HEK293T (cell line): ENCODE measurements around the gene LRRC72.

Source experiments
- ARNT ChIP-seq: fragments of 450-650 bp; IDR thresholded peaks from 2 replicates; pipeline ENCODE4 v1.6.1; 2017; ENCODE audit warnings: mild to moderate bottlenecking
- FOXM1 ChIP-seq: fragments of 450-650 bp; IDR thresholded peaks from 2 replicates; pipeline ENCODE4 v1.6.1; 2017; ENCODE audit warnings: mild to moderate bottlenecking, borderline replicate concordance
- HDGF ChIP-seq: fragments of 450-650 bp; IDR thresholded peaks from 2 replicates; pipeline ENCODE4 v1.6.1; 2017; ENCODE audit warnings: antibody characterized with exemption, borderline replicate concordance
- LEF1 ChIP-seq: fragments of 450-650 bp; IDR thresholded peaks from 2 replicates; pipeline ENCODE4 v1.6.1; 2017; ENCODE audit warnings: mild to moderate bottlenecking, borderline replicate concordance
- PKNOX1 ChIP-seq: fragments of 450-650 bp; IDR thresholded peaks from 2 replicates; pipeline ENCODE4 v1.6.1; 2016
- SP1 ChIP-seq: fragments of 450-650 bp; IDR thresholded peaks from 2 replicates; pipeline ENCODE4 v1.6.1; 2017
- TARDBP ChIP-seq: fragments of 450-650 bp; IDR thresholded peaks from 2 replicates; pipeline ENCODE4 v1.6.1; 2016
- ZNF384 ChIP-seq: fragments of 450-650 bp; IDR thresholded peaks from 2 replicates; pipeline ENCODE4 v1.6.1; 2016

GRCh38 chr7:16564909-16565426, 38.3 kb downstream of the LRRC72 start:
- no peak for TF ChIP-seq LEF1
- no peak for TF ChIP-seq TARDBP
- no peak for TF ChIP-seq ARNT
- TF ChIP-seq FOXM1, result no peak
- TF ChIP-seq ZNF384, result no peak
- no peak for TF ChIP-seq SP1
- TF ChIP-seq HDGF, result no peak
- TF ChIP-seq PKNOX1, result no peak
